ENCODE measurements around the gene EIF4E. TPM values are rescaled to one million over a fixed set of nuclear protein-coding genes. Genes with fewer than 3 reads are reported as not detected.
"Not testable (repeated sequence)": the region's sequence is repeated elsewhere in the genome, so short reads cannot be mapped to it uniquely, and the experiment has no call there.

The EIF4E gene, protein sequence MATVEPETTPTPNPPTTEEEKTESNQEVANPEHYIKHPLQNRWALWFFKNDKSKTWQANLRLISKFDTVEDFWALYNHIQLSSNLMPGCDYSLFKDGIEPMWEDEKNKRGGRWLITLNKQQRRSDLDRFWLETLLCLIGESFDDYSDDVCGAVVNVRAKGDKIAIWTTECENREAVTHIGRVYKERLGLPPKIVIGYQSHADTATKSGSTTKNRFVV
- total RNA-seq = 65.3 TPM

- DNase-seq (ENCODE audit: low spot score) = peak; percentile 99
These were observed at the start of gene EIF4E for GRCh38 chr4:98928505-98929340. TSS of gene EIF4E (minus strand) at chr4:98929133. CDS start at chr4:98929112, 21 bp downstream.

DNA sequence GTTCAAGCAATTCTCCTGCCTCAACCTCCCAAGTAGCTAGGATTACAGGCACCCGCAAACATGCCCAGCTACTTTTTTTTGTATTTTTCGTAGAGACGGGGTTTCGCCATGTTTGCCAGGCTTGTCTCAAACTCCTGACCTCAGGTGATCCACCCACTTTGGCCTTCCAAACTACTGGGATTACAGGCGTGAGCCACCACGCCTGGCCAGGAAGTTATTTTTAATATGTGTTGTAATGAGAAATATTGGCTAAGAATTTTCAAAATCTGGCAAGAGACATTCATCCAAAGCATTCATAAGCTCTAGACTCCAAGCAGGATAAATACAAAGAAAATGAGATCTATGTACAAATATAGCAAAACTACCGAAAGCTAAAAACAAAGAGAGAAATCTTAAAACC, 48.6 kb upstream of the EIF4E start:
- DNase-seq (ENCODE audit: low spot score) = no peak

DNA sequence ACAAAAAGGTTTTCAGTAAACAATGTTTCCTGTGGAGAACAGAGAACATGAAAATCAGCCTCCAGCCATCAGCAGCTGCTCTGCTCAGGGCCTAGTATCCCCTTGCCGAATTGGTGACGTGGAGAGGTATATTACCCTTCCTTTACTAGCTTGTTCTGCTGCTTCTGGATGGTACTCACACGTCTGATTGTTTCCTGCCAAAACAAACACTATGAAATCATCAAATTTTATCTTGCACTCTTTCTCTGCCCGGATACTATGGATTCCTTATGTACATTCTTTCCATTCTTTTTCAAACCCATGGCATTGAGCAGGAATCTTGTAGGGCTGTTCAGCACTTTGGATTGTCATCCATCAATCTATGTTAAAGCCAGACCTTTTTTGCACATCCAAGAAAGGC, 47.8 kb upstream of the EIF4E start:
- no peak for DNase-seq (ENCODE audit: low spot score)

DNA sequence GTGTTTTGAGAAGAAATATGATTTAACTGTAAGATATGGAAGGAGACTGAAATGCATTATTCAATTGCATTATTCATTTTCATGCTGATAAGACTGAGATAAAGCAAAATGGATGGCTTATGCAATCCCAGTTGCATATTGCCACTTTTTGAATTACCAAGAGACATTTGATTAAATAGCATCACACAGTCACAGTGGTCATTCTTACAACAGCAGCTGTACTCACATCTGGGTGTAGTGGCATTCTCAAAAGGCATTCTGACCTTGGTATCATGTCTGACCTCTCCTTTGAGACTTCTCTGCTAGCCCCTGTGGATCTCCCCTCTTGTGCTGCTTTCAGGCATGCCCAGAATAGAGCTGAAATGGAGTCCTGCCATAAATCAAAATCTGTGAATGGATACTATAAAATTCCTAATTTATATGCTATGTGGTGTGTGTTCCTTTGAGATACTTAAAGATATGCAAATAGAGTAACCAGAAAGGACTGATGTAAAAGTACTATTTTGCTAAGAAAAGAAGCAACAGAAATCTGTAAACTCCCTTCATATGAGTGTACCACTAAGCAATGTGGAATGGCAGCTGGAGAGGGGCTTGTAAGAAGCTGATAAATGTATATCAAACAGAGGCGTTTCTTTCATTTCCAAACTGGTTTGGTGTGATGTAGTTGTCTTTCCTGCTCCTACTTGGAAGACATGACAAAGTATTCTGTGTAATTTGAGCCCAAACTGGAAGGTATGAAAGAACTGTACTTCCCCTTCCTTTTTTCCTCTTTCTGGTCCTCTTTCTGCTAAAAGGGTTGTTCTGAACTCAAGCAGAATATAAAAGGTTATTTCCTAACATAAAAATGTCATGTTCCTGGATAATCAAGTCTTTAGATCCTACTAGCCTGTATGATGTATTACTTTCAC, 41.2 kb upstream of the EIF4E start:
- no peak for DNase-seq (ENCODE audit: low spot score)

- DNase-seq (ENCODE audit: low spot score) = no peak
These were observed 38.9 kb upstream of the EIF4E start for GRCh38 chr4:98967786-98968329.

DNA sequence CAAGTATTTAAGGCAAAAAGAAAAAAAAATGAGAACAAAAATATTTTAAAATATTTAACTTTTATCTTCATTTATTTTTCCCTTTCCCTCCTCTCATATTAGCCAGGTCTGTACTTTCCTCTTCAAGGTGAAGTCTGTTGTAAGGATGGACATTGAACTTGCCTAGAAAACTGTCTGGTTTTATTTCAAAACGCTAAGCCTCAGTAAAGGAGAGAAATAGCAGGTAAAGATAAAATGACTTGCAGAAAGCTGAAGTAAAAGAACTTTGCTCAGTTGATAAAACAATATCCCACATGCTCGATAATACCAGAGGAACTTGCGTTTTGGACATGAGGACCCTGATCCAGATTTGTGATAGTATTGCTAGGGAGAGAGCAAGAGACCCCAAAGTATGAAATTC, 38.0 kb upstream of the EIF4E start:
- no peak for DNase-seq (ENCODE audit: low spot score)

GRCh38 chr4:98963538-98964433, 34.9 kb upstream of the EIF4E start:
- no peak for DNase-seq (ENCODE audit: low spot score)

DNA sequence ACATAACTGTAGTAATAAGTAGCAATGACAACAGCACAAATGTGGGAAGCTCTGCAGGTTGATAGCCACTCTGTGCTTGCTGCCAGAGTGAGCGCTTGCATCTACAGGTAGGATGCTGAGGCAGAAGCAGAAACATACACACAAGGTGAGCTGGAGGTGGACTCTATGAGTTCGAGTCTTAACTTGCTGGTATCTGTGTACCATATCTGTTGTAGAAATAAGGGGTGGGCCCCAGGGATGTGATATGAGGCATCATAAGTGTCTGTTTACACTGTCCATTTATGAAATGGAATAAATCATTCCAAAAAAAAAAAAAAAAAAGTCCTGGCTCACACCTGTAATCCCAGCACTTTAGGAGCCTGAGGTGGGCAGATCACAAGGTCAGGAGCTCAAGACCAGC, 32.8 kb upstream of the EIF4E start:
- DNase-seq (ENCODE audit: low spot score) = no peak

GRCh38 chr4:98959411-98959810, 30.5 kb upstream of the EIF4E start:
- DNase-seq (ENCODE audit: low spot score) = no peak

DNA sequence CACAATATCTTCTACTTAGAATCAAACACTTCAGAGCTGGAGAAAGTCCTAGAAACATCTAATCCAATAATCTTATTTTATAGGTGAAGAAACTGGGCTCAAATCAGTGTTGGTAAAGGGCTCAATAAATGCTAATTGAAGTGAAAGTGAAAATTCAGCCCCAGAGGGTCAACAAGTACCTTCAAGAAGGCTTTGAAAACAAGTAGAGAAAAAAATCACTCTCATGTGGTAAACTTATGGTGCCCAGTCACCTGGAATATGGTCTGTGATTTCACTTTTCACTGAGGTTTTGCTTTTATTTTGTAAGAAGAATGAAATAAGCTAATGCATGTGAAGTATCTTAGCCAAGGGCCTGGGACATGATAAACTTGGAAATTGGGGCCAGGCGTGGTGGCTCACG, 29.1 kb upstream of the EIF4E start:
- DNase-seq (ENCODE audit: low spot score) = no peak

DNA sequence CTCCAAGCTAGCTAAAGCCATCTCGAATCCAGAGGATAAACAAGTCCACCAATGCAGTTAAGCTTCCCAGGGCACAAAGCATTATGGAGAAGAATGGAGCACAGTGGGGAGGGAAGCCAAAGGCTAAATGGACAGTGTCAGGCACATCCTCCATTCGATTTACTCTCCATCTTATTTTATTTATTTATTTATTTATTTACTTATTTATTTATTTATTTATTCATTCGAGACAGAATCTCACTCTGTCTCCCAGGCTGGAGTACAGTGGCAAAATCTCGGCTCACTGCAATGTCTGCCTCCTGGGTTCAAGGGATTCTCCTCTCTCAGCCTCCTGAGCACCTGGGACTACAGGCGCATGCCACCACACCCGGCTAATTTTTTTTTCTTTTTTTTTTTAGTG, 26.3 kb upstream of the EIF4E start:
- DNase-seq (ENCODE audit: low spot score) = no peak

- no peak for DNase-seq (ENCODE audit: low spot score)
These were observed 22.8 kb upstream of the EIF4E start for GRCh38 chr4:98951710-98952109.

GRCh38 chr4:98950925-98951324, 22.0 kb upstream of the EIF4E start:
- no peak for DNase-seq (ENCODE audit: low spot score)

DNA sequence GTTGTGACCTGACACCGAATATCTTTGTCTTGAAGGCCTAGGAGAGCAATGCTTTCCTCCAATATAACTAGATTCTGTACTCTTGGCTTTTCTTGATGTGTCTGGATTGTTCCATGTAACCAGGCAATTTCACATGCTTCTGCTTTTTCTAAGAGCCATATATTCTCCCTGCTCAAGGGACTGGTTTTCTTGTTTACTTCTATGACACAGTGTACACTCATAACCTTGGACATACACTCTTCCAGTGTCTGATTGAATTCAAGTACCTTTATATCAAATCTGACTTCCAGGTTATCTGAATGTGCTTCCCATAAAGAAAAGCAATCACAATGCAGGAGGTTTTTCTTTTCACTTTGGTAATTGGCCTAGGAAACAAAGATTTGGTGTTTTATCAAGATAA, 17.4 kb upstream of the EIF4E start:
- no peak for DNase-seq (ENCODE audit: low spot score)

GRCh38 chr4:98945297-98945850, 16.4 kb upstream of the EIF4E start:
- DNase-seq (ENCODE audit: low spot score) = no peak

GRCh38 chr4:98939892-98940298, 11.0 kb upstream of the EIF4E start:
- no peak for DNase-seq (ENCODE audit: low spot score)

- DNase-seq (ENCODE audit: low spot score) = no peak
These were observed 10.5 kb upstream of the EIF4E start for GRCh38 chr4:98939438-98939837.

DNA sequence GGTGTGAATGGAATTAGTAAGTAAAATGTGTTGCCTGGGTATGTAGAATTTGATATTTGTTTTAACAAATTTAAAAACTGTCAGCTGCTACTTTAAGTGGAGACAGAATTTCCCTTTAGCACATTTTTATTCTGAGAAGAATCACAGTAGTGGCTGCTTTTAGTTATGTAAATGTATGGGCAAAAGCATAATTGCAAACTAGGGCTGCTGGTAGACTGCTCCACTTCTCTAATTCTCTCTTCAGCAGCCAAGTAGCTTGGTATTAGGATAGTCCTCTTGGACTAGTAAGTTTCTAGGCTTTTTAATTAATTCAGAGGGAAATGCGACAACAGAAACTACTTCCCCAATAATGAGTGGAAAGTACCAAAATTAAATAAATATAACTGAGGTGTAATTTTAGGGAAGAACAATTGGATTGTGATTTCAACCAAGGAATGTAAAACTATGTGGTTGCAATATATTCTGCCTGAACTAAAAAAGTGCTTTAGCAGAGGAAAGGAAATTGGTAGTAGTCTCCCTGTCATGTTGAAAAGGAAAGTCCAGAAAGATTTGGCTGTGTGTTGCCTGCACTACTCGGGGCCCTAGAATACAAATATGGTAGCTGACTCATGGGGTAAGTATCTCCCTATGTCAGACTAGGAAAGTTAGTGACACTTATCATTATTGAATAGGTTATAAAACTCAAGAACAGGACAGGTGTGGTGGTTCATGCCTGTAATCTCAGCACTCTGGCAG, 9.2 kb upstream of the EIF4E start:
- no peak for DNase-seq (ENCODE audit: low spot score)

- no peak for DNase-seq (ENCODE audit: low spot score)
These were observed 6.7 kb upstream of the EIF4E start for GRCh38 chr4:98935633-98936032.

- not testable (repeated sequence) for DNase-seq (ENCODE audit: low spot score)
These were observed 5.9 kb upstream of the EIF4E start for GRCh38 chr4:98934851-98935250.

Data from mucosa of gallbladder (tissue), 1 donor.